ENCODE data around the gene APOF.
"Not testable (repeated sequence)": the region's sequence is repeated elsewhere in the genome, so short reads cannot be mapped to it uniquely, and the experiment has no call there.

The APOF gene

DNA sequence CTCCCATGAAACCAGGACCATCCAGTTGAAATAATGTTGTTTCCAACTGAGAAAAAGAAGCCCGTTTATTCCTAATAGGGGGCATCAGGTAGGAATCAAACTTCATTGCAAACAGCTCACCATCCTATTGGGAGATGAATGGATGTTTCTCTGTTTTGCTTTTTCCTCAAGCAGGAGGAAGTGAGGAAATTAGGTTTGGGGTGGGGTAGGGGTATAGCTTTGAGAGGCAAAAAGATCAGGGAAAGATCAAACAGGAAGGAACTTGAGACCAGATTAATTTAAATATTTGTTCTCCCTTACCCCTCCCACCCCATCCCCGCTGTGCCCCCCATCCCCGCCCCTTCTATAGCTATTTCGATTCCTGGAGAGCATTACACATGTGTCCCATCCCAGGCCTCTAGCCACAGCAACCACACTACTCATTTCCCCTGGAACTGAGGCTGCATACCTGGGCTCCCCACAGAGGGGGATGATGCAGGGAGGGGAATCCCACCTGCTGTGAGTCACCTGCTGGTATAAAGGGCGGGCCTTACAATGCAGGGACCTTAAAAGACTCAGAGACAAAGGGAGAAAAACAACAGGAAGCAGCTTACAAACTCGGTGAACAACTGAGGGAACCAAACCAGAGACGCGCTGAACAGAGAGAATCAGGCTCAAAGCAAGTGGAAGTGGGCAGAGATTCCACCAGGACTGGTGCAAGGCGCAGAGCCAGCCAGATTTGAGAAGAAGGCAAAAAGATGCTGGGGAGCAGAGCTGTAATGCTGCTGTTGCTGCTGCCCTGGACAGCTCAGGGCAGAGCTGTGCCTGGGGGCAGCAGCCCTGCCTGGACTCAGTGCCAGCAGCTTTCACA lies 24.1 kb downstream of the APOF start, which contains the start of gene IL23A:
Gene IL23A, plus strand, starts transcription at position 577 of the 850 bp plus-strand sequence. Its CDS starts 161 bp downstream, at position 738.
- peaks cover 25% of the 10 kb centered on the region for H3K36me3 ChIP-seq (ENCODE audit: control insufficient read depth, insufficient read depth, low read length, severe bottlenecking)
- peaks cover 5% of the 10 kb centered on the region for H3K4me1 ChIP-seq (ENCODE audit: control insufficient read depth, insufficient read depth, low read length)
- no peak for DNase-seq (ENCODE audit: low read depth)
- H3K27me3 ChIP-seq (replicated peaks; ENCODE audit: control insufficient read depth, insufficient read depth, low read length): no peaks in the 10 kb centered on the region
- no peak within 1 kb of the TSS for H3K9ac ChIP-seq (ENCODE audit: low read length)
- no peaks in the 10 kb centered on the region for H3K9me3 ChIP-seq (ENCODE audit: control insufficient read depth, low read length)
- no peak within 1 kb of the TSS for H3K4me3 ChIP-seq (ENCODE audit: low read length)

DNA sequence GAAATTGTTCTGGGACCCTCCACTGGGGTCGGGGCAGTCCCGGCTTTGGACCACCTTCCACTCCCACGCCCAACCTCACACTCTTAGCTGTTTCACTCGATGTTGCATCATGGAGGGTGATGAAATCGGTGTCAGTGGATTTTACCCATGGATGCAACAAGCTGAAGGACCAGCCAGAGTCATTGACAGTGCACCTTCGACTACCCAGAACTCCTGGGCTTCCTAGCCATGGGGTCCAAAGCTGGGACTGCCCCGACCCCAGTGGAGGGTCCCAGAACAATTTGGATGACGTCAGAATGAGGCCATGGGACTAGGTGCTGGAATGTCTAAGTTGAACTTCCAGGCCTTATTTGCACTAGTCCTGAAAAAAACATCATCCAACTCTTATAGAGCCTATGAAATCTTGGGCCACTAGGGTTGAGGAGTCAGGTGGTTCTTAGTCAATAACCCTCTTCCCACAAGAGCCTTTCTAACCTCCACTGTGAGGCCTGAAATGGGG lies 24.9 kb downstream of the APOF start:
- DNase-seq (ENCODE audit: low read depth): no peak
- H3K4me1 ChIP-seq (ENCODE audit: control insufficient read depth, insufficient read depth, low read length): peaks cover 12% of the 10 kb centered on the region
- no peak overlapping the region for H3K9ac ChIP-seq (ENCODE audit: low read length)
- no peaks in the 10 kb centered on the region for H3K9me3 ChIP-seq (ENCODE audit: control insufficient read depth, low read length)
- H3K36me3 ChIP-seq (ENCODE audit: control insufficient read depth, insufficient read depth, low read length, severe bottlenecking): peaks cover 18% of the 10 kb centered on the region
- no peak overlapping the region for H3K4me3 ChIP-seq (ENCODE audit: low read length)
- H3K27me3 ChIP-seq (replicated peaks; ENCODE audit: control insufficient read depth, insufficient read depth, low read length): no peaks in the 10 kb centered on the region

DNA sequence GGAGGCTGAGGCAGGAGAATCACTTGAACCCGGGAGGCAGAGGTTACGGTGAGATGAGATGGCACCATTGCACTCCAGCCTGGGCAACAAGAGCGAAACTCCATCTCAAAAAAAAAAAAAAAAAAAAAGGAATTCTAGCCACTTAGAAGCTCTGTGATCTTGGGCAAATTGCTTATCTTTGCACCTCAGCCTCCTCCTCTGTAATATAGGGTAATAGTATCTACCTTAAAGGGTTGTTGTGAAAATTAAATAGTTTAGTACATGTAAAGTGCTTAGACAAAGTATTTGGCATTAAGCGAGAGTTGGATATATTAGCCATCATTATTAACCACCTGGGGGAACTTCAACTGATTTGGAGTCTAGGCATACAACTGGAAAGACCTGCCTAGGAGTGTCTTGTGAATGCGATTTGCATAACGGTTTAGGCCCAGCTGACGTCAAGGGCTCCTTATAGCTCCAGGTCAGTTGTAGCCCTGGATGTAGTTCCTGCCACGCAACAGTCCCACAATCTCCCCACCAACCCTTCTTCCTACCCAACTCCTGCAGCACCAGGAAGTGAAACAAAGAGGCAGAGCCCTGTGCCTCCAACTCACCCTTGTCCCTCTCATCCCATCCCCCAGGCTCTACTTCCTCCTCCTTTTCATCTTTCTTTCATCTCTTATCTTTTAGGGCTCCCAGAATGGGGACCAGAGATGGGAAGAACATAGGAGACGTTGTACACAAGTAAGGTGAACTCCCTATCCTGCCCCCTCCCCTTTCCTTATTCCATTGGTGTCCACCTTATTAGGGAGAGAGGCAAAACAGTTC lies 26.1 kb downstream of the APOF start:
- H3K9me3 ChIP-seq (ENCODE audit: control insufficient read depth, low read length): no peaks in the 10 kb centered on the region
- H3K4me1 ChIP-seq (ENCODE audit: control insufficient read depth, insufficient read depth, low read length): peaks cover 13% of the 10 kb centered on the region
- H3K4me3 ChIP-seq (ENCODE audit: low read length): no peak overlapping the region
- no peaks in the 10 kb centered on the region for H3K27me3 ChIP-seq (replicated peaks; ENCODE audit: control insufficient read depth, insufficient read depth, low read length)
- no peak for DNase-seq (ENCODE audit: low read depth)
- no peak overlapping the region for H3K9ac ChIP-seq (ENCODE audit: low read length)
- H3K36me3 ChIP-seq (ENCODE audit: control insufficient read depth, insufficient read depth, low read length, severe bottlenecking): peaks cover 7% of the 10 kb centered on the region

DNA sequence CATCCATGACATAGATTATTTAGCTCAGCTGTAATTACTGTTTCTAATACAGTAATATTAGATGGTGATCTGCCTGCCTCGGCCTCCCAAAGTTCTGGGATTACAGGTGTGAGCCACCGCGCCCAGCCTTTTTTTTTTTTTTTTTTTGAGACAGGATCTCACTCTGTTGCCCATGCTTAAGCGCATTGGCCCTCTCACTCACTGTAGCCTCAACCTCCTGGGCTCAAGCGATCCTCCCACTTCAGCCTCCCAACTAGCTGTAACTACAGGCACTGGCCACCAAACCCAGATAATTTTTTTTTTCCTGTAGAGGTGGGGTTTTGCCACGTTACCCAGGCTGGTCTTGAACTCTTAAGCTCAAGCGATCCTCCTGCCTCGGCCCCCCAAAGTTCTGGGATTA lies 27.1 kb downstream of the APOF start:
- DNase-seq (ENCODE audit: low read depth); H3K9me3 ChIP-seq (ENCODE audit: control insufficient read depth, low read length); H3K4me3 ChIP-seq (ENCODE audit: low read length); H3K9ac ChIP-seq (ENCODE audit: low read length); H3K36me3 ChIP-seq (ENCODE audit: control insufficient read depth, insufficient read depth, low read length, severe bottlenecking); H3K27me3 ChIP-seq (replicated peaks; ENCODE audit: control insufficient read depth, insufficient read depth, low read length): not testable (repeated sequence)
- peaks cover 13% of the 10 kb centered on the region for H3K4me1 ChIP-seq (ENCODE audit: control insufficient read depth, insufficient read depth, low read length)

DNA sequence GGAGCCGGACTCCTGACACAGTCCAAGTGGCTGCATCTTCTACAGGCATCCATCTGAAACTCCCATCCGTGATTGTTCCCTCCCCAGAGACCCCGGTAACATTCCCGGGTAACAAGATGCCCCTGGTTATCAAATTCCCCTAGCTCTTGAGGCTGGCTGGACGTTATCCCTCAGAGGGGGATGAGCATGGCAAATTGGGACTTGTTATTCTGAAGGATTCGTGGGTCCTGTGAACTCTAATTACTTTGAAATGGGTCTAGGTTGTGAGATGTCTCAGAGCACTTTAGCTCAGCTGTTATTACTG lies 28.2 kb downstream of the APOF start:
- no peak for DNase-seq (ENCODE audit: low read depth)
- Histone ChIP-seq H3K4me1 (ENCODE audit: control insufficient read depth, insufficient read depth, low read length) (peaks cover 13% of the 10 kb centered on the region), H3K4me3 (ENCODE audit: low read length) (peak overlapping the region; percentile 94), H3K9me3 (ENCODE audit: control insufficient read depth, low read length) (no peaks in the 10 kb centered on the region), H3K27me3 (replicated peaks; ENCODE audit: control insufficient read depth, insufficient read depth, low read length) (no peaks in the 10 kb centered on the region), H3K36me3 (ENCODE audit: control insufficient read depth, insufficient read depth, low read length, severe bottlenecking) (no peaks in the 10 kb centered on the region), H3K9ac (ENCODE audit: low read length) (peak overlapping the region; percentile 93)

DNA sequence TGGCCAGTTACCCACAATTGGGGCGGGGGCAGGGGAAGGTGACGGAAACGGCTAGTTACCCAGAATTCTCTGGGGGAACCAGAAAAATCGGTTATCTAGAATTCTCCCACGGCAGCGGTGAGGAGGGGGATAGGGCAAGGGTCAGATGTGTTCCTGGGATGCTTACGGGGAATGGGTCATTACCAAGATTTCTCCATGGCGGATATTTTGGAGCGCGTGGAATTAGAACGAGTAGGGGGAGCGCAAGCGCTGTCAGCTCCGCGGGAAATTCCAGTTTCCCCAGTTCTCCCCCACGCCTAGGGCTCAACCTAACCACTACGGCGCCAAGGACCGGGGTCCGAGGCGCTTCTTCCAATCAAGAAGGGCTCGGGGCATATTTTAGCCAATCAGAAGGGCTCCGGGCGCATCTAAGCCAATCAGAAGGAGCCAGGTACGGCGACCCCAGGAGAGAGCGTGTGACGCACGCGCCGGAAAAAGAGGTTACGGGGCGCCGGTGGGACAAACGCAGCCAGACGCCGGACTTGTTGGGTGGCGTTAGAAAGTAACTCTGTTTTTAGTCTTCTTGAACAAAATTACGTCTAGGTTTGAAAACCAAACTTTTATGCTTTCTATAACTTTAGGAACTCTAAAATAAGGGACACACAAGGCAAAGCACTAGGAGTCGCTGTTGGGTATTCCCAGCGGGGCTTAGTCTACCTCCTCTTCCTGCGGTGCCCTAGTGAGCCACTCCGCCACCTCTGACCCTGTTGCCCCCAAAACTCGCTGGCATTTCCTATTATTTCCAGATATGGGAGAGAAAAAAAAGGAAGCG lies 28.8 kb downstream of the APOF start, which contains the start of gene PAN2:
Gene PAN2, minus strand, starts transcription at position 322 of the 811 bp plus-strand sequence. CDS start 906 bp downstream, outside the sequence.
- Histone ChIP-seq H3K9me3 (ENCODE audit: control insufficient read depth, low read length) (no peaks in the 10 kb centered on the region), H3K36me3 (ENCODE audit: control insufficient read depth, insufficient read depth, low read length, severe bottlenecking) (no peaks in the 10 kb centered on the region), H3K27me3 (replicated peaks; ENCODE audit: control insufficient read depth, insufficient read depth, low read length) (no peaks in the 10 kb centered on the region), H3K4me3 (ENCODE audit: low read length) (peak within 1 kb of the TSS; percentile 94), H3K4me1 (ENCODE audit: control insufficient read depth, insufficient read depth, low read length) (peaks cover 13% of the 10 kb centered on the region), H3K9ac (ENCODE audit: low read length) (peak within 1 kb of the TSS; percentile 93)
- DNase-seq (ENCODE audit: low read depth): peak; percentile 96

DNA sequence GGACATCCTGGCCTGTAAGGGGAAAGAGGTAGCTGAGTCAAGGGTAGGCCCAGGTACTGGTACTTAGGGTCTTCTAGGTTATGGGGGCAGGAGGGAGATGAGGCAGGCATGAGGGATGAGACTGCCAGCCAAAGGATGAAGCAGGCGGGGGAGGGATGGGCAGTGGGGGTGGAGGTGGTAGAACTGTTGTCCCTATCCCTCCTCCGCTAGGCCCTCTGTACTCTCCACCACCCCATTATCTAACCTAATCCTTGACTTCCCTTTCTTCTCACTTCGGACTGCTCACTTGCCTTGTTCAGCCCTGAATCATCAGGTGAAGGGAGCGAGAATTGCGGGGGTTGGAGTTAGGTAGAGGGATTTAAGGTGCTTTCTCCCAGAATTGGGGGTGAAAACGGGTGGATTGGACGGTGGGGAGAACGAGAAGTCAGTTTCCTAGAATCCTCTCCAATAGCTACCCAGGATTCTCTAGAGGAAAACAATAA lies 29.4 kb downstream of the APOF start:
- Histone ChIP-seq H3K9ac (ENCODE audit: low read length) (peak overlapping the region; percentile 93), H3K9me3 (ENCODE audit: control insufficient read depth, low read length) (no peaks in the 10 kb centered on the region), H3K4me3 (ENCODE audit: low read length) (peak overlapping the region; percentile 94), H3K4me1 (ENCODE audit: control insufficient read depth, insufficient read depth, low read length) (peaks cover 13% of the 10 kb centered on the region), H3K36me3 (ENCODE audit: control insufficient read depth, insufficient read depth, low read length, severe bottlenecking) (peaks cover under 1% of the 10 kb centered on the region), H3K27me3 (replicated peaks; ENCODE audit: control insufficient read depth, insufficient read depth, low read length) (no peaks in the 10 kb centered on the region)
- DNase-seq (ENCODE audit: low read depth): no peak

DNA sequence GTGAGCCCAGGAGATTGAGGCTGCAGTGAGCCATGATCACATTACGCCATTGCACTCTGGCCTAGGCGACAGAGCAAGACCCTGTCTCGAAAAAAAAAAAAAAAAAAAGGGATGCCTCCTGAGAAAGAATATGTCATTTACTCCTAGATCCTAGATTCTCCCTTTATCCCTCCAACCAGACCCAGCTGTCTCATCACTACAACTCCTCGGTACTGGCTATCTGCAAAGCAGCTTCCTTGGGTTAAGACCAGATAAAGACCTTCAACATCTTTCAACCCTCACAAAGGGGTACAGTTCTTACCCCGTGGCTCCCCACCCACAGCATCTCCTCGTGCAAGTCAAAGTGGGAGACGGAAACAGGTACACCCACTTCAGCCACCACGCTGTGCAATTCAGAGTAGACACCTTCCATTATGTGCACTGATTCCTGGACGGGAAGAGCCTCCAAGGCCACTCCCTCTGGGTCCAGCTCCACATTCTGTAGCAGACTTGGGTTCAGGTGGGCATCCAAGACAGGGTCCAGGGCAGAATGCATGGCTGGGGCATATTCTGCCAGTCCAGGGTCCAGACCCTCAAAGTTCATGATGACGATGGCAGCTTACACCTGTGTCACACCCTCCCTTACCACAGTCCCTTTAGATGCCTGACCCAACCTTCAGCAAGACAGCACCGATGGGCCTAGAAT lies 30.0 kb downstream of the APOF start:
- peaks cover 5% of the 10 kb centered on the region for H3K36me3 ChIP-seq (ENCODE audit: control insufficient read depth, insufficient read depth, low read length, severe bottlenecking)
- no peaks in the 10 kb centered on the region for H3K9me3 ChIP-seq (ENCODE audit: control insufficient read depth, low read length)
- H3K4me3 ChIP-seq (ENCODE audit: low read length): peak overlapping the region; percentile 94

DNA sequence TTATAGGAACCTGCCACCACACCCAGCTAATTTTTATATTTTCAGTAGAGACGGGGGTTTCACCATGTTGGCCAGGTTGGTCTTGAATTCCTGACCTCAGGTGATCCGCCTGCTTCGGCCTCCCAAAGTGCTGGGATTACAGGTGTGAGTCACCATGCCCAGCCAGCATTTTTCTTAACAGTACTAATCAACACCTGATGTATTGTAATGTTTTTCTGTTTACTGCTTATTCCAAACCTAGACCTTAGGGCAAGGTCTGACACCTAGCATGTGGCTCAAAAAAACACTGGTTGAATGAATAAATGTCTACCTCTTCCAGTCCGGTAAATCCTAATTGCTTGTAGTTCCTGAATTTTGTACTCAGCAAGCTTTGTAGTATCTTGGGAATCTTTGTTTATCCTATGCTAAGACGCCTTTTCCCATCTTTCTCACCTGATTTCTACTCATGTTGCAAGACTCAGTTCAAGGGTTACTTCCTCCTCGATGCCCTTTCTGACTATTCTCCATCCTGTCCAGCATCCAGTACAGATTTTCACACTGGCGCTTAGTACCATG lies 31.6 kb downstream of the APOF start:
- DNase-seq (ENCODE audit: low read depth): no peak
- H3K27me3 ChIP-seq (replicated peaks; ENCODE audit: control insufficient read depth, insufficient read depth, low read length): no peaks in the 10 kb centered on the region
- H3K4me3 ChIP-seq (ENCODE audit: low read length): no peak overlapping the region
- peaks cover 13% of the 10 kb centered on the region for H3K4me1 ChIP-seq (ENCODE audit: control insufficient read depth, insufficient read depth, low read length)
- peaks cover 20% of the 10 kb centered on the region for H3K36me3 ChIP-seq (ENCODE audit: control insufficient read depth, insufficient read depth, low read length, severe bottlenecking)
- H3K9me3 ChIP-seq (ENCODE audit: control insufficient read depth, low read length): no peaks in the 10 kb centered on the region
- no peak overlapping the region for H3K9ac ChIP-seq (ENCODE audit: low read length)

More for the DNA sequence above, 30.0 kb downstream of the APOF start:
- Histone ChIP-seq H3K9ac (ENCODE audit: low read length) (peak overlapping the region; percentile 93), H3K4me1 (ENCODE audit: control insufficient read depth, insufficient read depth, low read length) (peaks cover 13% of the 10 kb centered on the region), H3K27me3 (replicated peaks; ENCODE audit: control insufficient read depth, insufficient read depth, low read length) (no peaks in the 10 kb centered on the region)
- no peak for DNase-seq (ENCODE audit: low read depth)

DNA sequence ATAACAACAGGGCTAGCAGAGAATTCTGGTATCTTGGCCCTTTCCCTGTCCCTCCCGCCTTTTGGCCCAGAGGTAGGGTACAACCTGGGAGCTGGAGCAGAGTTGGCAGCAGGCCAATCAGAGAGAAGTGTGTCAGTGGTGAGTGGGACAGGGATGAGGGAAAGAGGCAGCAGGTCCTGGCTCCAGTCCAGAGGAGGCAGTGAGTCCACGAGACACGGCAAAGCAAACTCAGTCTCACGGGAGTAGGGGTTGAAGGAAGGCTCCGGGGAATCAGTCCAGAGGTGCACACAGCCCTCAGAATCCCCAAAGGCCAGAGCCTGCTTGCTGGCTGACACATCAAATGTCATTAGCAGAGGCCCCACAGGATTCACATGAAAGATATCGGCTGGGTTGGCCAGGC lies 36.1 kb downstream of the APOF start:
- no peak overlapping the region for H3K9ac ChIP-seq (ENCODE audit: low read length)

More for the DNA sequence above, 36.1 kb downstream of the APOF start:
- Histone ChIP-seq H3K36me3 (ENCODE audit: control insufficient read depth, insufficient read depth, low read length, severe bottlenecking) (peaks cover 59% of the 10 kb centered on the region), H3K9me3 (ENCODE audit: control insufficient read depth, low read length) (no peaks in the 10 kb centered on the region), H3K4me1 (ENCODE audit: control insufficient read depth, insufficient read depth, low read length) (no peaks in the 10 kb centered on the region), H3K27me3 (replicated peaks; ENCODE audit: control insufficient read depth, insufficient read depth, low read length) (no peaks in the 10 kb centered on the region), H3K4me3 (ENCODE audit: low read length) (no peak overlapping the region)
- DNase-seq (ENCODE audit: low read depth): no peak

Measured in adipocyte (in vitro differentiated cells).